Measurements from ENCODE around the gene PSMG3. TPM values are rescaled to one million over a fixed set of nuclear protein-coding genes. Genes with fewer than 3 reads are reported as not detected.

PSMG3 gene
- total RNA-seq, 1 donor from 2014 or later, result 29.5 TPM

DNA sequence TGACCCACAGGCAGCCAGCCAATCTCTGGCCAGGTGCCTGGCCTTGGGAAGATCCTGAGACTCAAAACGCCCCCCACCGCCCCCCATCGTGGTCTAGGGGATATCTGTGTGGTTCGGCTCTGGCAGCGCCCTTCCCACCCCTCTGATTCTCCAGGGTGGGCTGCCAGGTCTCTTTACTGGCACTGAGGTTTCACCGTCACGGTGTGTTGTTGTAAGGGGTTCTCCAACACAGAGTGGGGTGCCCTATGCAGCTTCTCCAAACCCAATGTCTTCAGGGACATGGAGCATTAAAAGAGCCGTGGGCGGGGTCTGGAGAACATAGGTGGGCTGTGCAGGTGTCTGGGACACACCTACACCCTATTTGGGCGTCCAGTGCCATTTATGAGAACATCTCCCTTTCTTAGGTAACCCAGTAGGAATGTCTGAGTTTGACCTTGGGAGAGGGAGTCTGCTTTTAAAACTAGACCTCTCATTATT lies 37.8 kb downstream of the PSMG3 start:
- H3K4me1 Mint-ChIP-seq, result peaks cover 34% of the 10 kb centered on the region
- intact Hi-C loops (cut with micrococcal nuclease), result loop anchor here (1.0 to 10.0 kb wide), 5 partner anchors 19 to 297 kb away; partner anchors contain the start of genes INTS1, MICALL2, PSMG3 and UNCX
- ATAC-seq (ENCODE audit: low read depth) (no peak), DNase-seq (no peak)
- peak overlapping the region; percentile 87 for H3K27ac Mint-ChIP-seq
- TF ChIP-seq, protein P1, sequence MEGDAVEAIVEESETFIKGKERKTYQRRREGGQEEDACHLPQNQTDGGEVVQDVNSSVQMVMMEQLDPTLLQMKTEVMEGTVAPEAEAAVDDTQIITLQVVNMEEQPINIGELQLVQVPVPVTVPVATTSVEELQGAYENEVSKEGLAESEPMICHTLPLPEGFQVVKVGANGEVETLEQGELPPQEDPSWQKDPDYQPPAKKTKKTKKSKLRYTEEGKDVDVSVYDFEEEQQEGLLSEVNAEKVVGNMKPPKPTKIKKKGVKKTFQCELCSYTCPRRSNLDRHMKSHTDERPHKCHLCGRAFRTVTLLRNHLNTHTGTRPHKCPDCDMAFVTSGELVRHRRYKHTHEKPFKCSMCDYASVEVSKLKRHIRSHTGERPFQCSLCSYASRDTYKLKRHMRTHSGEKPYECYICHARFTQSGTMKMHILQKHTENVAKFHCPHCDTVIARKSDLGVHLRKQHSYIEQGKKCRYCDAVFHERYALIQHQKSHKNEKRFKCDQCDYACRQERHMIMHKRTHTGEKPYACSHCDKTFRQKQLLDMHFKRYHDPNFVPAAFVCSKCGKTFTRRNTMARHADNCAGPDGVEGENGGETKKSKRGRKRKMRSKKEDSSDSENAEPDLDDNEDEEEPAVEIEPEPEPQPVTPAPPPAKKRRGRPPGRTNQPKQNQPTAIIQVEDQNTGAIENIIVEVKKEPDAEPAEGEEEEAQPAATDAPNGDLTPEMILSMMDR (IDR thresholded peaks at IDR 0.05), result no peak
- H3K9me3 Mint-ChIP-seq, result no peaks in the 10 kb centered on the region
- peaks cover 16% of the 10 kb centered on the region for H3K36me3 Mint-ChIP-seq (ENCODE audit: low read depth)
- ChIA-PET POLR2A (interaction anchor here (1.3 to 3.3 kb wide), 5 partner anchors 19 to 710 kb away, joined by 3 to 31 read pairs (median 5); partner anchors contain the start of genes INTS1, MRM2 and NUDT1), CTCF (interaction anchor here (1.1 kb wide), 1 partner anchor 26 kb away, joined by 3 read pairs; no protein-coding TSS in a partner anchor)
- H3K27me3 Mint-ChIP-seq, result no peaks in the 10 kb centered on the region
- H3K4me3 Mint-ChIP-seq, result peak overlapping the region; percentile 87

DNA sequence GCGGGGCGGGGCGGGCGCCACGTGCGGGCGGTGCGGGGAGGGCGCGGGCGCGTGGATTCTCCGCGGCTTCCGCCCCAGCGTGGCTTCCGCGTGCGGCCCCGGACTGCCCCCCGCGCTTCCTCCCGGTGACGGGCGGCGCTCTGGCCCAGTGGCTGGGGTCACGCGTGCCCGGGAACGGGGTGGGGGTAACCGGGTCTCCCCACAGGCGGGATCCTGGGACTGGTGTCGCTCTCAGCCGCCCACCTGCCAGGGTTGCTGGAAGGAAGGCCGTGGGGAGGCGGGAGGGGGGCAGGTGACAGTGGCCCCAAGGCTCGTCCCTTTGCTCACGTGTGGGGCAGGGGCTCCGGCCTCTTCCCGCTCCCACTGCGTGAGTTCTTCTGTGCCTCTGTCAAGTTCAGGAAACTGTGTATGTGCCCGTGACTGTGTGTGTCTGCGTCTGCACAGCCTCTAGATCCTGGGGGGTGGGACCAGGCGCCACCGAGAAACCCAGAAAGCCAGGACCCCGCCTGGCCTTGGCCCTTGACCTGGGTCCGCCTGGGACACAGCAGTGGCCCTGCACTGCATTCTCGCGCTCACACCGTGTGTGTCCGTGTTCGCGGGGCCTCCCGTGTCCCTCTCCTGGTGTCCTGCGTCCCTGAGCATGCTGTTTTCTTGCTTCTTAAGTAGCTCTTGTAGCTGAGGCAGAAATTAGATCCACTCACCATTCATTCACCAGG lies 38.4 kb downstream of the PSMG3 start:
- peaks cover 34% of the 10 kb centered on the region for H3K4me1 Mint-ChIP-seq
- no peaks in the 10 kb centered on the region for H3K9me3 Mint-ChIP-seq
- DNase-seq (peak; percentile 47), ATAC-seq (ENCODE audit: low read depth) (peak; percentile 25)
- ChIA-PET CTCF (interaction anchor here (1.1 kb wide), 1 partner anchor 25 kb away, joined by 3 read pairs; no protein-coding TSS in a partner anchor), POLR2A (interaction anchor here (0.7 to 3.3 kb wide), 5 partner anchors 18 to 526 kb away, joined by 3 to 31 read pairs (median 6); partner anchors contain the start of gene INTS1)
- H3K4me3 Mint-ChIP-seq, result peak overlapping the region; percentile 87
- peak overlapping the region; percentile 87 for H3K27ac Mint-ChIP-seq
- no peaks in the 10 kb centered on the region for H3K27me3 Mint-ChIP-seq
- H3K36me3 Mint-ChIP-seq (ENCODE audit: low read depth), result peaks cover 10% of the 10 kb centered on the region
- intact Hi-C loops (cut with micrococcal nuclease), result loop anchor here (1.0 to 10.0 kb wide), 3 partner anchors 19 to 297 kb away; partner anchors contain the start of genes PSMG3 and UNCX
- TF ChIP-seq, protein P1 (IDR thresholded peaks at IDR 0.05), result no peak

DNA sequence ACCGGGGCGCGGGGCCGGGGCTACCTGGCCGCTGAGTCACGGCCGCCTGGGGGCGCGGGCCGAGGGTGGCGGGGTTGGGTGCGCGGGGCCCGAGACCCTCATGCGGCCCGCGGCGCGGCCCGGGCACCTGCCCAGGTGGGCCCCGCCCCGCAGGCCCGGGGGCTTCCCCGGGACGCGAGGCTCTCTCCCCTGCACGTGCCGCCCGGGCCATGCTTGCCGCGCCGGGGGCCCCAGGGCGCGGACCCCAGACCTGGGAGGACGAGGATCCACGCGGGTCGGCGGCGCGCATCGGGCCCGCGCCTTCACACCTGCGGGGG lies 38.9 kb downstream of the PSMG3 start:
- CTCF ChIA-PET, result no interaction called here
- ATAC-seq (ENCODE audit: low read depth) (peak; percentile 22), DNase-seq (peak; percentile 39)
- Mint-ChIP-seq H3K36me3 (ENCODE audit: low read depth) (peaks cover 5% of the 10 kb centered on the region), H3K4me3 (no peak overlapping the region), H3K9me3 (no peaks in the 10 kb centered on the region), H3K27ac (no peak overlapping the region), H3K4me1 (peaks cover 34% of the 10 kb centered on the region), H3K27me3 (no peaks in the 10 kb centered on the region)
- TF ChIP-seq, protein P1 (IDR thresholded peaks at IDR 0.05), result no peak
- intact Hi-C loops (cut with micrococcal nuclease), result loop anchor here (1.0 to 10.0 kb wide), 3 partner anchors 18 to 296 kb away; partner anchors contain the start of genes PSMG3 and UNCX
- POLR2A ChIA-PET, result interaction anchor here (0.7 to 3.3 kb wide), 3 partner anchors 25 to 525 kb away, joined by 5 to 31 read pairs (median 6); partner anchors contain the start of gene INTS1

DNA sequence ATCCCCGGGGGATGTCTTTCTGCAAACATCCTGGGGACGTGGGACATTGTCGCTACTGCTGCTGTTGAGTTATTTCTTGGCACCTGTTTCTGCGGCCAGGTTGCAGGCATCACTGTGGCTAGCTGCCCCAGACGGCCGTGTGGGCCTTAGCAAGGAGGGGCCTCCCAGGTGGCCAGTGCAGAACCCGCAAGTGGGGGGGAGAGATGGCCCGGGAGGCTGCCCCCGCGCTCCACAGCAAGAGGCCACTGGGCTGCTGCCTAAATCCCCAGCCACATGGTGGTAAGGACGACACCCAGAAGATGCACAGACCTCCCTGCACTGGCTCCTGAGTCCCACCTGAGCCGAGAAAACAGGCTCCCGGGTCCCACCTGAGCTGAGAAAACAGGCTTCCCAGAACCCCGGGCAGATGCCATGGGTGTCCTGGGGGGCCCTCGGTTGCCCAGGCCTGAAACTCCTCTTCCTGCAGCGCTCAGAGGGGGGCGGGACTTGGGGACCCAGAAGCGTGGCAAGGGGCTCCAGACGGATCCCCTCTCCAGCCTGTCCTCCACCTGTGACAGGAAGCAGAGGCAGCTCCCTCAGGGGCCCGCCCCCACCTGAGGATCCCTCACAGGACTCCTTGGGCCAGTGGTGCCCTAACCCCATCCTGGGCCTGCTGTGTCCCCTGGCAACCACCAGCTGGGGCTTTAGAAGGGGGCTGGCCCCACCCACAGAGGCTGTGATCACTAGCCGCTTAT lies 40.3 kb downstream of the PSMG3 start:
- POLR2A ChIA-PET, result interaction anchor here (0.6 to 1.5 kb wide), 6 partner anchors 8 to 20 kb away, joined by 3 to 8 read pairs (median 3); no protein-coding TSS in a partner anchor
- Mint-ChIP-seq H3K4me1 (peaks cover 34% of the 10 kb centered on the region), H3K36me3 (ENCODE audit: low read depth) (peaks cover 3% of the 10 kb centered on the region), H3K9me3 (no peaks in the 10 kb centered on the region), H3K27me3 (peaks cover 4% of the 10 kb centered on the region), H3K27ac (no peak overlapping the region), H3K4me3 (peak overlapping the region; percentile 72)
- intact Hi-C loops (cut with micrococcal nuclease), result loop anchor here (2.0 to 10.0 kb wide), 2 partner anchors 17 to 295 kb away; partner anchors contain the start of gene UNCX
- CTCF ChIA-PET, result no interaction called here
- TF ChIP-seq, protein P1 (IDR thresholded peaks at IDR 0.05), result no peak
- ATAC-seq (ENCODE audit: low read depth) (no peak), DNase-seq (no peak)

Data from activated B cell treated with CpG ODN at 0.5 μM for 24 hours (primary cell).